ENCODE results near the gene TMC8.

The TMC8 gene

DNA sequence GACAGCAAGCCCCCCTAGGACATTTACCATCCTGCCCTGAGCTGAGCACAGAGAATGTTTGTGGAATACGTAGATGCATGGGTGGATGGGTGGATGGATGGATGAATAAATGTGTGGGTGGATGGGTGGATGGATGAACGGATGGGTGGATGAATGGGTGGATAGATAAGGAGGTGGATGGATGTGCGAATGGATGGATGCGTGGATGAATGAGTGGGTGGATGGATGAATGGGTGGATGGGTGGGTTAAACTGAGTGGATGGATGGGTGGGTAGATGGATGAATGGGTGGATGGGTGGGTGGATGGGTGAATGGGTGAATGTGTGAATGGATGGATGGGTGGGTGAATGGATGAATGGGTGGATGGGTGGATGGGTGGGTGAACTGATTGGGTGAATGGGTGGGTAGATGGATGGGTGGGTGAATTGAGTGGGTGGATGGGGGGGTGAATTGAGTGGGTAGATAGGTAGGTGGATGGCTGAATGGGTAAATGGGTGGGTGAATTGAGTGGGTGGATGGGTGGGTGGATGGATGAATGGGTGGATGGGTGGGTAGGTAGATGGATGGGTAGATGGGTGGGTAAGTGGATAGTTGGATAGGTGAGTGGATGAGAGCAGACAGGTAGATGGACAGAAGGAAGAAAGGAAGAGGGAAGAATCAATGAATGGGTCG, 7.2 kb upstream of the TMC8 start:
- DNase-seq (ENCODE audit: insufficient read length, low spot score) = no peak
- FAIRE-seq = peak; percentile 49

DNA sequence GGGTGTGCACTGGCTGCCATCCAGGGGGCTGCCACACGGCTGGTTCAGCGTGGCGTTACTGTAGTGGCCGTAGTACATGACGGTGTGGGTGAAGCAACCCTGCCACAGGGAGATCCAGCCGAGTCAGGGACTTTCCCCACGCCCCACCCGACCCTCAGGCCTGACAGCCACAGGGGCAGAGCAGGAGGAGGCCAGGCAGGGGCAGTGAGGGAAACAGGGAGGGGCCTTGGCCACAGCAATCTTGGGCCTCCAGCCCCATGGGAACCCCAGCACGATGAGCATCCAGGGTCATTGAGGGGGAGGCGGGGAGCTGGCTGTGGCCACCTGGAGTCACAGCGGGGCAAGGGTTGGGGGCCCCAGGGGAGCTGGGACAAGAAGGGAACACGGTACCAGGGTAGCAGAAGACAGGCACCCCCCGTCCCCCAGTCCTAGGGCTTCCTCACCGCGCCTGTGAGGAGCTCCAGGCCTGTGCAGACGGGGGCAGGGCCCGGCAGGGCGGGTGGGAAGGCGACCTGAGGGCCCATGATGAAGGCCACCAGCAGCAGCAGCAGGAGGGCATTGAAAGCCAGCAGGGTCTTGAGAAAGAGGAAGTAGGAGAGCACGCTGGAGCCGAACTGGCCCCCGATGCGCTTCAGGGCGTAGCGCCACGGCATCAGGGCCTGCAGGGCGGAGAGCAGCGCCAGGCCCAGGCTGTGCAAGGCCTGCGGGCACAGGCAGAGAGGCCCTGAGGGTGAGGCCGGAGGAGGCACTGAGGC, 6.3 kb upstream of the TMC8 start:
- DNase-seq (ENCODE audit: insufficient read length, low spot score) (no peak), FAIRE-seq (no peak)

DNA sequence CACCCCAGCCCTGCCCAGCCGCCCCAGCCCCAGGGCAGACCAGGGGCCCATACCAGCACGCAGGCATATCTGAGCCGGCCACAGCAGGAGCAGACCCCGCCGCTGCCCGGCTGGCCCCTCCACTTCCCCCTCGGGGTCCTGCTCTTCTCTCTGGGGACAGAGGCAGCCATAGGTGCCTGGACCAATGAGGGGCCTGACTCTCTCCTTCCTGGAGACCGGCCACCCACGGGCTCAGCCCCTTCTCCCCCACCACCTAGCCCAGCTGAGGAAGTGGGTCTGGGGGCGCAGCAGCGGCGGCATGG, 5.8 kb upstream of the TMC8 start:
- DNase-seq (ENCODE audit: insufficient read length, low spot score) = no peak
- FAIRE-seq = no peak

DNA sequence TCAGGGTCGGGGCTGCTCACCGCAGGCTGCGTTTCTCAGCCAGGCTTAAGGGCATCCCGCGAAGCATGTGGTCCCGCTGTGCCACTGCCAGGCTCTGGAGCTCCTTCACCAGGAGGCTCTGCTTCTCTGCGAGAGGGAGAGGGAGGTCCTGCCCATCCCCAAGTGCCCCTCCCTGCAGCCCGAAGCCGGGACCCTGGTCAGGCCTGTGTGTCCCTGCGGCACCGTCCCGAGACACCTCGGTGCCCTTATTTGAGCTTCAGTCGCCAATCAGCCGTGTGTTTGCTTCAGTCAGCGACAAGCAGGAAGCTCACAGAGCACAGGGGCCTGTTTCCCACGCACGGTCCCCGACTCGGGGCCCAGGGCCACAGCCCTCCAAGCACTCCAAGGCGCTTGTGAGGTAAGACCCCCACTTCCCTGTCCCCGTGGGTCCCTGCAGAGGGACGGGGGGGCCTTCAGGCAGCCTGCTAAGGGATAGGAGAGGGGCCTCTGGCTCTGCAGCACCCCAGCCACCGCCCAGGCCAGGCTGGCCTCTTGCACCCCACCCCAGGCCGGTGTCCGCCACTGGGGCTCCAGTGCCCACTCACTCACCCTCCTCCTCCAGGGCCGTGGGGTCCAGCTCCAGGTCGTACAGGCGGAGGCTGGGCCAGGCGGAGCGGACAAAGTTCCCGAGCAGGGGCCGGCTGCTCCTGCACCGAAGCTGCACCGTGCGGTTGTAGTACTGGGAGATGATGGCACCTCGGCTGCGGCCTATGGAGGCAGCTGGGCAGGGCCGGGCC, 5.2 kb upstream of the TMC8 start:
- no peak for FAIRE-seq
- no peak for DNase-seq (ENCODE audit: insufficient read length, low spot score)

DNA sequence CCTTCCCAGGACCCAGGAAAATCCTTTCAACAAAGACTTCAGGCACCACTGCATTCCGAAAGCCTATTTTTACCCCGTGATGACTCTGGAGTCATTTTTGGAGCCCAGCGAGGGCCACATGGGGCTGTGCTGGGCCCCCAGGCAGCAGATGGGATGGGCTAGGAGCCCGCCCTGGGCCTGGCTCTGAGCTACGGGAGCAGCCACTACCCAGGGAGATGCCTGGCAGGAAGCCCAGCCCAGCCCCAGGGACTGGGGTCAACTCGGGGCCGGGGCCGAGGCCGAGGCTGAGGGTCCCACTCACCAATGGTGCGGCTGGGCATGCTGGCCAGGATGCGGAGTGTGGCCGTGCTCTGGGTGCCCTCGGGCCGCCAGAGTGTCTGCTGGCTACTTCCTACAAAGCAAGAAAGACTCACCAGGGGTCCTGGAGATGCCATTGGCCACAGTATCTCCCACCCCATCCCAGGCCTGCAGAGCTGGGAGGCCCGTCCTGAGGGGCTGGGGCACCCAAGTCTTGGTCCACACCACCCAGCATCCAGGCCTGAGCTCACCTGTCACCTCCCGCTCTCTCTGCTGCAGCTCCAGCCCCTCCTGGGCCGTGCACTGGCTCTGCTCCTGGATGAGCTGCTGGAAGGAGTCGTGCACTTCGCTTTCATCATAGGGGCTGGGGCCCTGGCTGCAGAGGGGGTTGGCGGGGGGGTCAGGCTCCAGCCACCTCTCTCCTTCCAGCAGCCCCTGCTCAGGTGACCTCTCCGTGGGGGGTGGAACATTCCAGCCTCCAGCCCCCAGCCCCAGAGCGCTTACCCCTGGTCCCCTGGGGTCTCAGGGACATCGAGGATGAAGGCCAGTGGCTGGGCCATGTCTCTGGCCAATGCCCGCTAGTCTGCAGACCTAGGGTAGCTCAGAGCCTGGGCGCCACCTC, 4.3 kb upstream of the TMC8 start:
- FAIRE-seq (no peak), DNase-seq (ENCODE audit: insufficient read length, low spot score) (no peak)

DNA sequence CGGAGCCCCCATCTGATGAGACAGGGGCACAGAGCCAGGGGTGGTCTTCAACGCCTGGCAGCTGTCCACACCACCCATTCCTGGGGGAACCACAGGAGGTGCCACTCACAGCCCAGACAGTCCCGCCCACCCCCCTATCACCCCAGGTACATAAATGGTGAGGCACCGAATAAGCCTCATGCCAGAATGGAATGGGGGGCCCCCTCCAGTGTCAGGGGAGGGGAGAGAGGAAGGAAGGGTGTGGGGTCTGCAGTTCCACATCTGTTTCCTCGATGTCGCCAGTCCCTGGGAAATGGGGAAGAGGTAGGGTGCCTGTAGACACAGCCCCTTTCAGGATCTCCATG, 3.7 kb upstream of the TMC8 start:
- DNase-seq (ENCODE audit: insufficient read length, low spot score) (no peak), FAIRE-seq (no peak)

DNA sequence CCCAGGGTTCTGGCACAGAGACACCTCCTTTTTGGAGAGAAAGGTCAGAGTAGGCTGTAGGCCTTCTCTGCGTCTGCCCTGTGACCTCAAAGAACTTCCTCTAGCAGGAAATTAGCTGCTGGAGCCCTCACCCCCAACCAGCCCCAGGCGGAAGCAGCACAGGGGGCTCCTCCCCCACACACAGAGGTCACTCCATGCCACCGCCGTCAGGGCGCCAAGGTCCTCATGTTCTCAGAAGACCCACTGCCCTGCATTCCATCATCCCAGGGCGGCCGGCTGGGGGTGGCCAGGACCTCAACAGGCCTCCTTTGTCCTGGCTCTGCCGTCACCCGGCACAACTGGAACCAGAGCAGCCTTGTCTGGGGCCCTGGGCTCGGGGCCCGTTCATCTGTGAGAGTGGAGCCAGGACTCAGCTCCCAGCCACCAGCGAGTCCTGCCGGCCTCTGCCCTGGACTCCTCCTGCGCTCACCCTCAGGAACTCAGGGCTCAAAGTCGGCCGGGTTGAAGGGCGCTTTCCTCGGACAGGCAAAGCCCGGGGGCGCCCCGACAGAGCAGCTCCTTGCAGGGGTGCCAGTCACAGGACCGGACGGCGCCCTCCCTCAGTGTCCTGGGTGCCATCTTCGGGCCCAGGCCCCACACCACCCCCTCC, 3.2 kb upstream of the TMC8 start:
- DNase-seq (ENCODE audit: insufficient read length, low spot score) (no peak), FAIRE-seq (no peak)

DNA sequence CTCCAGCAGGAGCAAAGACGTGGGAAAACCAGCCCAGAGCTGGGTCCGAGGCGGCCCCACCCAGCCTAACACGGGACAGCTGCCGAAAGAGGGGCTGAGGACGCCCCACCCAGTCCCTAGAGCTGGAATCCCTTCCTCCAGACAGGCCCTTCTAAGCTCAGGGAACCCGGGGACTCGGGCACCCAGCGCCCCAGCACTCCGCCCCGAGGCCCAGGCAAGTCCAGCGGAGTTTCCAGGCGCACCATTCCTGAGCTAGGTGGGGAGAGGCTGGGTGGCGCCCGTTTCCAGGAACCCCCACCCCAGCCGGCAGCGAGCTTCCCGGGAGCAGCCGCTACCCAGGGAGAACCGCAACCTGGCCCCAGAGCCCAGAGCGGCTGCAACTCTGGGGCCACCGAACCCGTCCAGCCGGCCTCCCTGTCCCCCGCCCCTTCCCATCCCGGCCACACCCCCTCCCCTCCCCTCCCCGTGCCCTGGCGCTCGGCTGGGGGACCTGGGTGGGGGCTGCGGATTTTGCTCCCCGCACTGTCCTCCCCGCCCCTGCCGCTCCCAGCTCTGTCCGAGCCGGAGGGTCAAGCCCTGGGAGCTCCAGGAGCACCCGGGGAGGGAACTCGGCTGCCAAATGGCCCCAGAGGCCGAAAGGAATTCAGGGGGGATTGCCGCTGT, 2.6 kb upstream of the TMC8 start:
- no peak for DNase-seq (ENCODE audit: insufficient read length, low spot score)
- no peak for FAIRE-seq

DNA sequence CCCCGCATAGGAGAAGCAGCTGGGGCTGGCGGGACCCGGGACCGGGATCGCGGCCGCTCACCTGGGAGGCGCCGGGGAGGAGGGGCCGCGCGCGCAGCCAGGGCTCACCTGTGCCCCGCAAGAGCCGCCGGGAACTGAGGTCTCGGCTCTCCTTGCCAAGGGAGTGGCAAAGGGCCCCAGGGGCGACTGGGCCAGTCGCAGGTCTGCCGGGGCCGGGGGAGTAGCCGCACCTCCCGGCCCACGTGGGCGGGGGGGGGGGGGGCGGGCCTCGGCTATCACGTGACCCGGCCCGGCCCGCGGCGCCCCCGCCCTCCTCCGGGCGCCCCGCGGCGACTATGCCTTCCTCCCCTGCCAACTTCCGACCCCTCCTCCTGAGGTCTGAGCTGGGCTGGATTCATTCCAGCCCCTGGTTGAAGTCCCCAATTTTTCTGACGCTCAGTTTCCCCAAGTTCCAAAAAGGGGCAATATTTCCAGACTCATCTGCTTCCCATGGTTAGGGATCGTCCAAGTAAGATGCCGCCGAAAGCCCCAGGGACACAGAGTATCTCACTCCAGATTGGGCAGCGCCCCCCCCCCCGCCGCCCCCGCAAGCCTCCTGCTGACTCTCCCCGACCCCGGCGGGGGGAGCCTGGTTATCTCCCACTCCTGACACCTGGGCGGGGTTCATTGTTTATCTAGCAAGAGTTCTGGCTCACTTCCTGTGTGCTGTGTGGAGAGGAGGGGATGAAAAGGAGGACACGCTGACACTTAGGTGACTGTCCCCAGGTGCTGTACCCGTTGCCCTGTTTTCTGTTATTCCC, 1.8 kb upstream of the TMC8 start, which contains the start of gene TMC6:
TSS of gene TMC6 (minus strand) at position 205 of the 800 bp plus-strand sequence. CDS start 1,923 bp downstream, outside the sequence.
- peak; percentile 84 for DNase-seq (ENCODE audit: insufficient read length, low spot score)
- FAIRE-seq = no peak

DNA sequence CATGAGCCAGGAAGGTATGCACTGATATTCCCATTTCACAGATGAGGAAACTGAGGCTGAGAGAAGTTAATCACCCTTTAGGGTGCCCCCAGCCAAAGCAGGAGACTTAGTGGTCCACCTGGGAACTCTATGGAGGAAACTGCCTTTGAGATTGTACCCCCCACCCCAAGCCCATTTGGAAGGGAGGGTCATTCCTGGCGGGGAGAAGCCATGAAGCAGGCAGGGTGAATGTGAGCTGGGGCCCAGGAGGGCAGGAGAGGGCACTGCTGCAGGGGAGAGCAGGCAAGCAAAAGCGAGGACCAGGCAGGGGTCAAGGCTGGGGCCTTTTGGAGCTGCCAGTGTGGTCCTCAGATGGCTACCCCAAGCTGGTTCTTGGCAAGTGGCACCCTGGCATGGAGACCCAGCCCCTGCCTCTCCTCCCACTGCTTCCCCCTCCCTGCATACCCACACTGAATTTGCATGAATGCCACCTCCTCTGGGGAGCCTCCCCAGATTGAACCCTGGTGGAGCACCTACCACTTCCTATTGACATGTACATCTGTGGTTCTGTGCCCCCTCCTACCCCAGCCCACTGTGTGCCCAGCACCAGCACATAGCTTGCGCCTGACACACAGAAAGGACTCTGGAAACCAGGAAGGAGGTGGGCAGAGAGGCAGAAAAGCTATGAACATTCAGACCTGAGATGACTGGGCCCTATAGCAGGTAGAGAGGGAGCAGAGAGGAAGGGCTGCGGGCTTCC, 1.1 kb upstream of the TMC8 start:
- DNase-seq (ENCODE audit: insufficient read length, low spot score) = no peak
- FAIRE-seq = no peak

DNA sequence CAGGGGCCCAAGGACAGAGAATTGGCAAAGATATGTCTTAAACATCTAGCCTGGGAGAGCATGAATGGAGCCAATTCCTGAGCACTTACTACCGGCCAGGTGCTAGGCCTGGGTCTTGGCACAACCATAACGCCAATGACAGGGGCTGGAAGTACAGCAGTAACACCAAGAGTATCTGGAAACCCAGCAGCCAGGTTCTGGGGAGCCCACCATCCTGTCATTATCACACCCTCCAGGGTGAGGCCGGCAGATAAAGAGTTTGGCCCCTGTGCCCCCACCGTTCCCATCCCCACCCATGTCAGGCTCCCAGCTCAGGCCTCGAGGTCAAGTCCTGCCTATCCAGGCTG, 508 bp upstream of the TMC8 start:
- no peak for FAIRE-seq

DNA sequence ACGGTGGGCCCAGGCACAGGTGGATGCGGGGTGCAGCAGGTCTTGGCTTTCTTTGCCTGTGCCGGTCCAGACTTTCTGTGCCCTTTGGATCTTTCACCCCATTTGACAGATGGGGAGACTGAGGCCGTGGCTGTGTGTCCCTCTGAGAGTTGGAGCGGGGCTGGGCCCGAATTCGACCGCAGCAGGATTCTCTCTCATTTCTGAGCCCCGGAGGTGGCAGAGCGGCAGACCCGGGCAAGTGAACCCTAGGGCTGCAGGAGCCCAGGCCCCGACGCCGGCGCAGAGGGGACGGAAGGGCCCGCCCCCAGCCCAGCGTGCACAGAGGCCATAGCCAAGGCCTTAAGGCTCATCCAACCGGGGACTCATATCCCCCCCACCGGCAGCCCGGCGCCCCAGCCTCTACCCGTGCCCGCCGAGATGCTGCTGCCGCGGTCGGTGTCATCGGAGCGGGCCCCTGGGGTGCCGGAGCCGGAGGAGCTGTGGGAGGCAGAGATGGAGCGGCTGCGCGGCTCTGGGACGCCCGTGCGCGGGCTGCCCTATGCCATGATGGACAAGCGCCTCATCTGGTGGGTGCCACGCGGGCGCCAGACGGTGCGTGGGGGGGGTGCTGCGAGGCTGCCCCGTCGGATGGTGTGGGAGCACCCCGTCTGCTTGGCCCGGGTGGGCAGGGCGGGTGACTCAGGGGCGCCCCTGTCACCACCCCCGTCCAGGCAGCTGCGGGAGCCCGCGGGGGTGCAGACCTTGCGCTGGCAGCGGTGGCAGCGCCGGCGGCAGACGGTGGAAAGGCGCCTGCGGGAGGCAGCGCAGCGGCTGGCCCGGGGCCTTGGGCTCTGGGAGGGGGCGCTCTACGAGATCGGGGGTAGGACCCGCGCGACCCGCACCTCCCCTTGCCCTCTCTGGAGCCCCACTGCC, 857 bp downstream of the TMC8 start:
- DNase-seq (ENCODE audit: insufficient read length, low spot score) (no peak), FAIRE-seq (no peak)

More for the DNA sequence above, 508 bp upstream of the TMC8 start:
- no peak for DNase-seq (ENCODE audit: insufficient read length, low spot score)

DNA sequence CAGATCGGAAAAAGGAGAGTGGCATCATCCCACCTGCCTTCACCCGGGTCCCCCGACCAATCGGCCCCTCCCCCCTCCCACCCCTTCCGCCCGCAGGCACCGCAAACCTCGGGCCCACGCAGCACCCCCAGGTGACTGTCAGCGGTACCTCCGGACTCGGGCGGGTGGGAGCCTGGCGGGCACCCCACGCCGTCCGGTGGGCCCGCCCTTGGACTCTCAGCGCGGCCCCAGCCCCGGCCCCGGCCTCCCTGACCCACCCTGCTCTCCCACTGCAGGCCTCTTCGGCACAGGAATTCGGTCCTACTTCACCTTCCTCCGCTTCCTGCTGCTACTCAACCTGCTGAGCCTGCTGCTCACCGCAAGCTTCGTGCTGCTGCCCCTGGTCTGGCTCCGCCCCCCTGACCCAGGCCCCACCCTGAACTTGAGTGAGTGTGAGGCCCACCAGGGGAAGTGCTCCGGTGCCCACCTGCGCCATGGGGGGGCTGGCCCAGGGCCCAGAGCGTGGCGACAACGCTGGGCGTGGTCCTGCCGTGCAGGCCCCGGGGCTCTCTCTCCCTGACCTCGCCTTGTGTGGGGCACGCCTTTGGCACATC, 1.6 kb downstream of the TMC8 start:
- no peak for FAIRE-seq
- DNase-seq (ENCODE audit: insufficient read length, low spot score) = no peak

DNA sequence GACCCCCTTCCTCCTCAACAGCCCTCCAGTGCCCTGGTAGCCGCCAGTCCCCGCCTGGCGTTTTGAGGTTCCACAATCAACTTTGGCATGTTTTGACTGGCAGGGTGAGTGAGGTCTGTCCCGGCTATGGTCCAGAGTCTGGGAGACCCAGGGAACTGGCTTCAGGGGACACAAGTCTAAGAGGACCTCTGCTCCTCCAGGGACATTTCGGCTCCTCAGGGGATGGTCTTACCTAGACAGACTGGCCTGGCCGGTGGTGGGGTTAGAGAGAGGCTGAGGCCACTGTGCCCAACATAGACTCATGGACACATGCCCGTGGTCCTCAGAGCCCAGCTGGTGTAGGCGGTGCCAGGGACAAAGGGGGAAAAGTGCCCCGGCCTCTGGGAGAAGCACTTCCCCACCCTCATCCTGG, 2.2 kb downstream of the TMC8 start:
- FAIRE-seq = no peak
- no peak for DNase-seq (ENCODE audit: insufficient read length, low spot score)

DNA sequence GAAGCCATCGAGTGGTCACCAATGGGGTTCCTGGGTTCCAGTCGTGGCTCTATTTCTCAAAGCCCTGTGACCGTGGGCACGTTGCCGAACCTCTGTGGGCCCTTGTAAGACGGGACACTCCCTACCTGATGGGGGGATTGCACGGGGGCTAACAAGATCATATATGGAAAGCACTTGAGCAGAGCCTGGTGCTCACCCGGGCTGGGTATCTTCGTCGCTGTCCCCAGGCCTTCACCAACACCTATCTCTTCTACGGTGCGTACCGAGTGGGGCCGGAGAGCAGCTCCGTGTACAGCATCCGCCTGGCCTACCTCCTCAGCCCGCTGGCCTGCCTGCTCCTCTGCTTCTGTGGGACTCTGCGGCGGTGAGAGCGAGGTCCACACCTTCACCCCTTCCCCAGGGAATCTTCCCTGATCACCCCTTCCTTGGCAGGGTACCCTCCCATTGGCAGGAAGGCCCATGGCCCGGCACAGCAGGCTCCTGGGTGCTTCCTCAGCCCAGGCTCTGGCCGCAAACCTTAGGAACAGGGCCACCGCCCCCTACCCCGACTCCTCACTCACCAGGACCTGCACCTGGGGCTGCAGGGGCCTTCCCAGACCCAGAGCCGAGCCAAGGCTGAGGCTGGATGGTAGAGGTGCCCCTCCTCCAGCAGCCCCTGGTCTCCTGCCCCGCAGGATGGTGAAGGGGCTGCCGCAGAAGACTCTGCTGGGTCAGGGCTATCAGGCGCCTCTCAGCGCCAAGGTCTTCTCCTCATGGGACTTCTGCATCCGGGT, 2.8 kb downstream of the TMC8 start:
- no peak for FAIRE-seq

More for the DNA sequence above, 2.8 kb downstream of the TMC8 start:
- DNase-seq (ENCODE audit: insufficient read length, low spot score) = no peak
